Stimulated activated CD8-positive, alpha-beta memory T cell treated with anti-CD3 and anti-CD28 coated beads, Interleukin-4, amount 100 ng/mL, for 1 hour (primary cell): ENCODE data around the gene ZNG1E.
"Not testable (repeated sequence)": the region's sequence is repeated elsewhere in the genome, so short reads cannot be mapped to it uniquely, and the experiment has no call there.

Source experiments
- DNase-seq, 2 donors: peaks; one replicate each; pipeline ENCODE4 v3.0.0-alpha.2; 2020; ENCODE audit warnings: low read depth in 2 of 2, low spot score in 1 of 2

The ZNG1E gene

DNA sequence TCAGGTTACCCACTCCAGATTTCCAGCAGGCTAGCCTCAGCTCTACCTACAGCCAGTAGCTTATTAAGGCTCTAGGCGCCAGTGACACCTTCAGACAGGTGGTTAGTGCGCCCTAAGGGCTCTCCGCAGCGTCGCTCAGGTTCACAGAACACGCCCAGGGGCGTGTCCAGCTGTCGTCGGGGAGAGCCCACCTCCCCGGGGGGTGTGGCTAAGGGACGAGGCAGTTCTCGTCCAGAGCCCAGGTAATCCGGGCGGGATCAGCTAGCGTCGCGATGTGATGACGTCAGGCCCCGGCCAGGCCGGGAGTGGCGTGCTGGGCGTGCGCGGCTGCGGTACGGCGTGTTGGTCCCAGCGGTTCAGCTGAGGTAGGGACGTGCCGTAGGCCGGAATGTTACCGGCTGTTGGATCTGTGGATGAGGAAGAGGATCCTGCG is at the start of gene ZNG1E:
Gene ZNG1E (plus strand): TSS at position 340 of the 433 bp plus-strand sequence. CDS start 49 bp downstream, at position 389.
- DNase-seq = peak in 1 of 2 donors; percentile 38

DNA sequence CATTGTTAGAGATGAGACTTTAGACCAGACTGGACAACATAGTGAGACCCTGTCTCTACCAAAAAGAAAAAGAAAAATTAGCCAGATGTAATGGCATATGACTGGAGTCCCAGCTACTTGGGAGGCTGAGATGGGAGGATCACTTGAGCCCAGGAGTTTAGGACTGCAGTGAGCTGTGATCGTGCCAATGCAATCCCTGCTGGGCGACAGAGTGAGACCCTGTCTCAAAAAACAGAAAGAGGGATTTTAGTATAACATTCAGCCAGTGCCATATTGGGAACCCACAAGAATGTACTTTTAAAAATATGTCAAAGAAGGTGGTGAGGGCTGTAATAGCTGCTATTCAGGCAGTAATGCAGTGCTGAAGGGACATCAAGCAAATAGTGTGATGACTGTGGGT is 2.1 kb upstream of the ZNG1E start:
- DNase-seq = not testable (repeated sequence)

DNA sequence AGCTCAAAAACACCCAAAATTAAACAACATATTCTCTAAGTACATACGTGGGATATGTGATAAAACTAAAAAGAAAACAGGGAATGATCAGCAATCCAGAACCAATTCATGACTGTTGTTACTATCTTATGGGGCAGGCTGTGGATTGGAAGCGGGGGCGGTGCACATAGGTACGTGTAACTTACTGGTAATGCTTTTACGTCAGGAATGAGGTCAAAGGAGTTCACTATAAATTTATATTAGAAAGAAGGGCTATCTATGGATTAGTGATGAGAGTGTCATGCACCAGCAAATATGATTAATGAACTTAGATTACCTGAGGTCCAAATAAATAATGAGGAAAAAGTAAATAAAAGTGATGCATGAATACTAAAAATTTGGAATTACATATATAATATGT is 710 bp upstream of the ZNG1E start:
- DNase-seq = not testable (repeated sequence)

DNA sequence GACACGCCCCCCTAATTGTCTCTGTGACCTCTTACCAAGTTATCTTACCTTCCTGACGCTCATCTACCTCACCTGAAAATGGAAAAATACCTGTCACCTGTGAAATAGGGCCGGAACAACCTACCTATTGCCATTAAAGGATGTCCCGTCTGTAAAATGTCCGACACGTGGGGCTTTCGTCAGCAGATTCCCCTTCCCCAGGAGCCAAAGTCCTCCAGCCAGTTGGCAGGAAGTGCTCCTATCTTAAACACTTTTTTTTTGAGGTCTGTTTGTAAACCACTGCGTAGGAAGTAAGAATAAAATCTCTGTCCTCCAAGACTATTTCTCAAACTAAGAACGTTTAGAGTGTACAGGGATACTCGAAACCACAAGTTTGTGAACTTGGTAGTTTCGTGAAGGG is 661 bp downstream of the ZNG1E start:
- peak in 1 of 2 donors; percentile 1 for DNase-seq

DNA sequence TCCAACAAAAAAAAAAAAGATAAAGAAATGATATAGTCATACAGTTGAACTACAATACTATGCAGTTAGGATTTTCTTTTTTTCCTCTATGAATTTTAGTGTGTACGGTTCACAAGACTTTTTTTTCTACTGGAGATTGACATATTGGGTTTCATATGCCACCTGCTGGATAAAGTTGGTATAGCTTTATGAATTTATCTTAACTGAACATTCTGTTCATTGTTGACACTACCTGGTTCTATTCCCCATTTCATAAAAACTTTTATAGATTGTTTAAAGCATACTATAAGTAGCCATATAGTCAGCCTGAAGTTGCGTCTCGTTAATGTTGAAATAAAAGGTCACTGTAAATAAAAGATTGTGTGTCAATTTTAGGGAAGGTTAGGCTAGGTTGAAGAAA is 2.8 kb downstream of the ZNG1E start:
- not testable (repeated sequence) for DNase-seq

DNA sequence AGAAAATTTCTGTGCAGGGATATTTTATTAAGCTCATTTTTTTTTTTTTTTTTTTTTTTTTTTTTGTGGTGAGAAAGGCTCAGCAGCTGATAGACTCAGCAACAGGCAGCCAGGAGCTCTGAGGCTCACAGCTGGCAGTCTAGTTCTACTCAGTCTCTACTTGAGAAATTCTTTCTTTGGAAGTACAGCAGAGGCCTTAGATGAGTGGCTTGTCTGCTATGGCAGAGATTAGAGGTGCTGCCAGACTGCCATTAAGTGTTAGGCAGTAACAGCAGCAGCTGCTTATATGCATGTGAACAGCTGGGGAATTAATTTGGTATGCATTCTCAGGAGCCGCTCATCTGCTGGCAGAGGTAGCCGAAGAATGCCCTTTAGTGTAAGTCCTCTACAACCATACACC is 27.8 kb downstream of the ZNG1E start:
- not testable (repeated sequence) for DNase-seq

DNA sequence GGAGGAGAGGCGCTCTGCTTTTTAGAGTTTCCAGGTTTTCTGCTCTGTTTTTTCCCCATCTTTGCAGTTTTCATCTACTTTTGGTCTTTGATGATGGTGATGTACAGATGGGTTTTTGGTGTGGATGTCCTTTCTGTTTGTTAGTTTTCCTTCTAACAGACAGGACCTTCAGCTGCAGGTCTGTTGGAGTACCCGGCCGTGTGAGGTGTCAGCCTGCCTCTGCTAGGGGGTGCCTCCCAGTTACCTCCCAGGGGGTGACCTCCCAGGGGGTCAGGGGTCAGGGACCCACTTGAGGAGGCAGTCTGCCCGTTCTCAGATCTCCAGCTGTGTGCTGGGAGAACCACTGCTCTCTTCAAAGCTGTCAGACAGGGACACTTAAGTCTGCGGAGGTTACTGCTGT is 38.7 kb downstream of the ZNG1E start:
- not testable (repeated sequence) for DNase-seq

DNA sequence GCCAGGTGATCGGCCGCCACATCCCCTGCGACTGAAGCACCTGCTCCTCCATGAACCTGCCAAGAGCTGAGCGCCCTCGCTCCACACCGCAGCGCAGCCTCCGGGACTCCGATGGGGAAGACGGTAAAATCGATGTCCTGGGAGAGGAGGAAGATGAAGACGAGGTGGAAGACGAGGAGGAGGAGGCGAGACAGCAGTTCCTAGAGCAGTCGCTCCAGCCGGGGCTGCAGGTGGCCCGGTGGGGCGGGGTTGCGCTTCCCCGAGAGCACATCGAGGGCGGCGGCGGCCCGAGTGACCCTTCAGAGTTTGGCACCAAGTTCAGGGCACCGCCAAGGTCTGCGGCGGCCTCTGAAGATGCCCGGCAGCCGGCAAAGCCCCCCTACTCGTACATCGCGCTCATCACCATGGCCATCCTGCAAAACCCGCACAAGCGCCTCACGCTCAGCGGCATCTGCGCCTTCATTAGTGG is 61.4 kb downstream of the ZNG1E start, which contains the start of gene FOXD4L4:
Gene FOXD4L4 (plus strand): TSS at position 51 of the 469 bp plus-strand sequence. CDS start 0 bp downstream, at position 51.
- DNase-seq = not testable (repeated sequence)

DNA sequence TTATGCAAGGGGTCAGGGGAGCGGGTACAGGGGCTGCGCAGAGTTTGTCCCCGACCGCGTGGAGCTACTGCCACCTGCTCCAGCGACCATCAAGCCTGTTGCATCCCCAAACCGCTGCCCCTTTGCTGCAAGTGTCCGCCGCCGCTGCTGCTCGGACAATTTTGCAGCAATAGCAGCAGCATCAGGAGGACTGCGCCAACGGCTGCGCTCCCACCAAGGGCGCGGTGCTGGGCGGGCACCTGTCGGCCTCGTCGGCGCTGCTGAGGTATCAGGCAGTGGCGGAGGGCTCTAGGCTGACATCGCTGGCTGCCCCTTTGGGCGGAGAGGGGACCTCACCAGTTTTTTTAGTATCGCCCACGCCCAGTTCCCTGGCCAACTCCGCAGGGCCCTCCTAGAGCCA is 62.4 kb downstream of the ZNG1E start:
- DNase-seq = not testable (repeated sequence)
